SU-DHL-6 (cell line): ENCODE data around the gene CDC25B.

ENCODE experiments used
- CTCF ChIP-seq: fragments of 200-600 bp; sonication (generic); IDR thresholded peaks from one replicate; pipeline ENCODE4 v1.5.1; 2017; ENCODE audit warnings: antibody characterized with exemption, mild to moderate bottlenecking, low read length, moderate library complexity; ENCODE audit not compliant: insufficient read depth, poor library complexity, severe bottlenecking
- EZH2phosphoT487 ChIP-seq: fragments of 200-600 bp; sonication (generic), shearing (Covaris generic); conservative IDR thresholded peaks from 2 replicates; pipeline ENCODE4 v1.6.1; 2018; ENCODE audit warnings: mild to moderate bottlenecking, antibody characterized with exemption, low read length, moderate library complexity, mixed read lengths

GRCh38 chr20:3843490-3843889 is 47.4 kb downstream of the CDC25B start:
- no peak for TF ChIP-seq CTCF
- TF ChIP-seq EZH2phosphoT487: no peak
